Gastroesophageal sphincter (tissue), 3 donors: Measurements from ENCODE around the gene CADM1.

Source experiments
- POLR2A ChIP-seq, 2 donors: fragments of 450-650 bp; IDR thresholded peaks; one replicate each; pipeline ENCODE4 v1.6.1; 2017; ENCODE audit warnings: antibody characterized with exemption in 2 of 2, mild to moderate bottlenecking in 2 of 2, moderate library complexity in 1 of 2
- TF ChIP-seq, protein P1 (sequence below), 4 experiments: fragments of 200-600 bp in 2 of 4; fragments of 450-650 bp in 2 of 4; sonication (generic) in 1 of 4; IDR thresholded peaks; one replicate each; pipeline ENCODE4 v1.5.1; 2017 to 2019; ENCODE audit warnings: antibody characterized with exemption in 4 of 4, mild to moderate bottlenecking in 2 of 4, moderate library complexity in 2 of 4

DNA sequence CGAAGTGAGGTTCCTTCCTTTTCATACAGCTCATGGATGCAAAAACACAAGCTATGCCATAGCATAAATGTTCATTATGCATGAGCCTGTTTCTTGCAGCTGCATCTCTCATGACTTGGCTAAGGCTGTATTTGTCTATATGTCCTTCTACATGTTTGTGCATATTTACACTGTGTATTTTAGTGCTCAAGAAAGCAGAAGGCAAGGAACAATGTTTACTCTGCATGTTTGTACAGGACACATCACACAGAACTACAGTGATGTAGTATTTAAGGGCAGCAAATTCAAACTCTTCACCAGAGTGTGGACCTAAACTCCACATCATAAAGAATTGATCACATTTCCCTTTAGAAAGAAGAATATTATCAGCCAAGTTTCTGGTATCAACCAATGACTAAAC is 170.3 kb downstream of the CADM1 start:
- TF ChIP-seq, protein P1, sequence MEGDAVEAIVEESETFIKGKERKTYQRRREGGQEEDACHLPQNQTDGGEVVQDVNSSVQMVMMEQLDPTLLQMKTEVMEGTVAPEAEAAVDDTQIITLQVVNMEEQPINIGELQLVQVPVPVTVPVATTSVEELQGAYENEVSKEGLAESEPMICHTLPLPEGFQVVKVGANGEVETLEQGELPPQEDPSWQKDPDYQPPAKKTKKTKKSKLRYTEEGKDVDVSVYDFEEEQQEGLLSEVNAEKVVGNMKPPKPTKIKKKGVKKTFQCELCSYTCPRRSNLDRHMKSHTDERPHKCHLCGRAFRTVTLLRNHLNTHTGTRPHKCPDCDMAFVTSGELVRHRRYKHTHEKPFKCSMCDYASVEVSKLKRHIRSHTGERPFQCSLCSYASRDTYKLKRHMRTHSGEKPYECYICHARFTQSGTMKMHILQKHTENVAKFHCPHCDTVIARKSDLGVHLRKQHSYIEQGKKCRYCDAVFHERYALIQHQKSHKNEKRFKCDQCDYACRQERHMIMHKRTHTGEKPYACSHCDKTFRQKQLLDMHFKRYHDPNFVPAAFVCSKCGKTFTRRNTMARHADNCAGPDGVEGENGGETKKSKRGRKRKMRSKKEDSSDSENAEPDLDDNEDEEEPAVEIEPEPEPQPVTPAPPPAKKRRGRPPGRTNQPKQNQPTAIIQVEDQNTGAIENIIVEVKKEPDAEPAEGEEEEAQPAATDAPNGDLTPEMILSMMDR (IDR thresholded peaks at IDR 0.05): no peak
- TF ChIP-seq POLR2A (IDR thresholded peaks at IDR 0.05): no peak
